HCT116 (cell line): Measurements from ENCODE around the gene MATR3.

Experiments used
- CBX3 ChIP-seq: IDR thresholded peaks from 2 replicates; pipeline ENCODE4 v1.6.1; 2012; ENCODE audit warnings: low read depth
- CEBPB ChIP-seq: IDR thresholded peaks from 2 replicates; pipeline ENCODE4 v1.6.1; 2012; ENCODE audit warnings: low read depth
- EGR1 ChIP-seq: IDR thresholded peaks from 2 replicates; pipeline ENCODE4 v1.6.1; 2012; ENCODE audit warnings: low read depth
- EZH2 ChIP-seq: fragments of 200-600 bp; sonication (generic); IDR thresholded peaks from 2 replicates; pipeline ENCODE4 v1.6.1; 2017; ENCODE audit warnings: antibody characterized with exemption, mixed run types
- EZH2phosphoT487 ChIP-seq: fragments of 200-600 bp; IDR thresholded peaks from 2 replicates; pipeline ENCODE4 v1.6.1; 2018; ENCODE audit warnings: antibody characterized with exemption, borderline replicate concordance
- POLR2A ChIP-seq: IDR thresholded peaks from 2 replicates; pipeline ENCODE4 v1.7.0; 2011; ENCODE audit warnings: borderline replicate concordance; ENCODE audit not compliant: insufficient read depth, insufficient read length; ENCODE audit errors: extremely low read depth
- POLR2AphosphoS5 ChIP-seq: IDR thresholded peaks from 2 replicates; pipeline ENCODE4 v1.6.1; 2011; ENCODE audit warnings: mild to moderate bottlenecking, low read depth, low read length, moderate library complexity
- SIN3A ChIP-seq: IDR thresholded peaks from 2 replicates; pipeline ENCODE4 v1.6.1; 2012; ENCODE audit warnings: low read depth
- SP1 ChIP-seq: IDR thresholded peaks from 2 replicates; pipeline ENCODE4 v1.6.1; 2012; ENCODE audit warnings: low read depth
- YY1 ChIP-seq: IDR thresholded peaks from 2 replicates; pipeline ENCODE4 v1.6.1; 2011; ENCODE audit warnings: low read length, low read depth, moderate library complexity, mild to moderate bottlenecking; ENCODE audit not compliant: insufficient replicate concordance; ENCODE audit errors: extremely low read depth
- TF ChIP-seq, protein P1 (sequence below), 3 experiments: fragments of 200-600 bp in 1 of 3; sonication (generic) in 1 of 3; IDR thresholded peaks in 2 of 3; conservative IDR thresholded peaks in 1 of 3; 2 replicates each; pipeline ENCODE4 v1.5.1; 2012 to 2017; ENCODE audit warnings: low read depth in 2 of 3, low read length in 2 of 3, antibody characterized with exemption in 1 of 3, borderline replicate concordance in 1 of 3, control low read depth in 1 of 3, mild to moderate bottlenecking in 1 of 3, mixed read lengths in 1 of 3, mixed run types in 1 of 3, moderate library complexity in 1 of 3; ENCODE audit not compliant: insufficient read depth in 1 of 3
- TF ChIP-seq, protein P2 (sequence below): IDR thresholded peaks from 2 replicates; pipeline ENCODE4 v1.6.1; 2012

DNA sequence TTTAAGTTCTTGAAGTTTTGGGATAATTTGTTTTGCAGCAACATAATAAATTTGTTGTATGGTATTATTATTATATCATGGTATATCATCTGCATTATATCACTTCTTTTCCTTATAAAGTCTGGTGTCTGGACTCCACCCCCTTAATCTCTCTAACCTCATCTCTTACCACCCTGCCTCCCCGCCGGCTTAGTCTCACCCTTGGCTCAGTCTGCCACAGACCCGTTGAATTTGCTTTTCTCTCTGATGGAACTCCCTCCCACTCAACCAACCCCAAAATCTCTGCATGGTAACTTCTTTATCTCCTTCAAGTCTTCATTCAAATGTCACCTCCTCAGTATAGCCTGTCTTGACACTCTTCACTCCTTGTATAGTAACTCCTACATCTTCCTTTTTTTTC, 29.6 kb upstream of the MATR3 start:
- TF ChIP-seq, protein P1, sequence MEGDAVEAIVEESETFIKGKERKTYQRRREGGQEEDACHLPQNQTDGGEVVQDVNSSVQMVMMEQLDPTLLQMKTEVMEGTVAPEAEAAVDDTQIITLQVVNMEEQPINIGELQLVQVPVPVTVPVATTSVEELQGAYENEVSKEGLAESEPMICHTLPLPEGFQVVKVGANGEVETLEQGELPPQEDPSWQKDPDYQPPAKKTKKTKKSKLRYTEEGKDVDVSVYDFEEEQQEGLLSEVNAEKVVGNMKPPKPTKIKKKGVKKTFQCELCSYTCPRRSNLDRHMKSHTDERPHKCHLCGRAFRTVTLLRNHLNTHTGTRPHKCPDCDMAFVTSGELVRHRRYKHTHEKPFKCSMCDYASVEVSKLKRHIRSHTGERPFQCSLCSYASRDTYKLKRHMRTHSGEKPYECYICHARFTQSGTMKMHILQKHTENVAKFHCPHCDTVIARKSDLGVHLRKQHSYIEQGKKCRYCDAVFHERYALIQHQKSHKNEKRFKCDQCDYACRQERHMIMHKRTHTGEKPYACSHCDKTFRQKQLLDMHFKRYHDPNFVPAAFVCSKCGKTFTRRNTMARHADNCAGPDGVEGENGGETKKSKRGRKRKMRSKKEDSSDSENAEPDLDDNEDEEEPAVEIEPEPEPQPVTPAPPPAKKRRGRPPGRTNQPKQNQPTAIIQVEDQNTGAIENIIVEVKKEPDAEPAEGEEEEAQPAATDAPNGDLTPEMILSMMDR (IDR thresholded peaks at IDR 0.05 in 2 of 3, conservative IDR thresholded peaks at IDR 0.05 in 1 of 3; ENCODE audit: borderline replicate concordance in 1 of 3, insufficient read depth in 1 of 3, low read depth in 2 of 3, low read length in 2 of 3) = no peak
- TF ChIP-seq EZH2 (no peak), POLR2AphosphoS5 (no peak), EZH2phosphoT487 (no peak), YY1 (no peak), SIN3A (no peak), POLR2A (no peak), CBX3 (no peak), CEBPB (no peak), SP1 (no peak), EGR1 (no peak)
- TF ChIP-seq, protein P2, sequence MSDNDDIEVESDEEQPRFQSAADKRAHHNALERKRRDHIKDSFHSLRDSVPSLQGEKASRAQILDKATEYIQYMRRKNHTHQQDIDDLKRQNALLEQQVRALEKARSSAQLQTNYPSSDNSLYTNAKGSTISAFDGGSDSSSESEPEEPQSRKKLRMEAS = no peak
